Measurements from ENCODE around the gene RPN2.

RPN2 gene

DNA sequence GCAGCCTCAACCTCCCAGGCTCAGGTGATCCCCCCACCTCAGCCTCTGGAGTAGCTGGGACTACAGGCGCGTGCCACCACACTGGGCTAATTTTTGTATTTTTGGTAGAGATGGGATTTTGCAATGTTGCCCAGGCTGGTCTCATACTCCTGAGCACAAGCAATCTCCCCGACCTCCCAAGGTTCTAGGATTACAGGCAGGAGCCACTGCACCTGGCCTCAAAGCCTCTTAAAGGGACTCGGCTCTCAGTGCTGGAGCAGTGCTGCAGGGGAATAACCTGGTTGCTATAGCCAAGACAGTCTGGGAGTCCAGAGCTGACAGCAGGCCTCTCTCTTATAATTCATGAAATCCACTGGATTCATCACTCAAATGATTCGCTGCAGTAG lies 65.4 kb downstream of the RPN2 start:
- DNase-seq, result no peak

DNA sequence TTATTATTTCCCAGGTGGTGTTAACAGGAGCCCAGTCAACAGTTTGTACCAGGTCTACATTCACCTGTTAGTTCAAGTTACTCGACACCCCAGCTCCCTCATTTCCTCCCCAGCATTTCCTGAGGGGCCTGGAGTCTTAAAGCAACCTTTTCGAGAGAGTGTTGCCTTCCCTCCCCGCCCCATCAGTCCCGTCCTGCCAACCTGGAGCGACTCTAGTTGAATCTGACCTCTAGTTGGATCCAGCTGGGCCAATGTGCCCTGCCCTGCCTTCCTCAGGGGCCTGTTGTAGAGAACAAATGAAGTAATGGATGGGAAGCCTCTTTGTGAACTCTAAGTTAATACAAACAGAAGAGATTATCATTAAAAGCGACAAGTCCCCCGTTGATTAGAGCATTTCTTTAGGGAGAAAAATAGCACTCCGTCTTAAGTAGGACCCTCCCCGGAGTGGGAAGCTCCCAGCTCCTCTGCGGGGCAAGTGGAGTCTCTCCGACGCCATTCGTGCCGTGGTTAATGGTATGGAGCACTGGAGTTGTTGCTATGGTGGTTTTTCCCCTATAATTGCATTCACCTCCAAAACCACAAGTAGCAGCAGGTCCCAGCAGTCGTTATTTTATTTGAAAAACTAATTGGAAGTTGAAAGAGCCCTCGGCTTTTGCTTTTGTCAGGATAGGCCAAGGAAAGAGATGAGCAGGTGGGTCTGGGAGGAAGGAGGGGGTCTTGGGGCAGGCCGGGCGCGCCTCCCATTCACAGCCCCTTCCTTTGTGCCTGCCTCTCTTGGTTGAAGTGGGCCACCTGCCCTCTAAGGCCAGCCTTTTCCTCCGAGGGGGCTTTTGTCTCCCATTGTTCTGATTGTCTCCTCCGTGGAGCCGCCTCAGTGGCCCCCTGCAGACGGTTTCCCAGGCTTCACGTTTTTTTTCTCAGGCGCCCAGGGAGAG lies 66.4 kb downstream of the RPN2 start:
- no peak for DNase-seq

DNA sequence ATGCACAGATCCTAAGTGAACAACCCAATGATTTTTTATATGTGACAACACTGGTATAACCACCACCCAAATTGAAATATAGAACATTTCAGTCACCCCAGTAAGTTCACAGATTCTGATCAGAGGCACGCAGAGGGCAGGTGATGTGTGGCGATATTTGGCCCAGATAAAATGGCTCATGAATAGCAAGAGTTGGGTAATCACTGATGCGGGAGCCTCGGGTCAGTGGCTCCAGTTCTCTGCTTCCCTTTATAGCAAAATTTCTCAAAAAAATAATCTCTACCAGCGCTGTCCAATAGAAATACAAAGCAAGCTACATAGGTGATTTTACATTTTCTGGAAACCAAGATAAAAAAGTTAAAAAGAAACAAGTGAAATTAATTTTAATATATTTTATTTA lies 67.6 kb downstream of the RPN2 start:
- no peak for DNase-seq

DNA sequence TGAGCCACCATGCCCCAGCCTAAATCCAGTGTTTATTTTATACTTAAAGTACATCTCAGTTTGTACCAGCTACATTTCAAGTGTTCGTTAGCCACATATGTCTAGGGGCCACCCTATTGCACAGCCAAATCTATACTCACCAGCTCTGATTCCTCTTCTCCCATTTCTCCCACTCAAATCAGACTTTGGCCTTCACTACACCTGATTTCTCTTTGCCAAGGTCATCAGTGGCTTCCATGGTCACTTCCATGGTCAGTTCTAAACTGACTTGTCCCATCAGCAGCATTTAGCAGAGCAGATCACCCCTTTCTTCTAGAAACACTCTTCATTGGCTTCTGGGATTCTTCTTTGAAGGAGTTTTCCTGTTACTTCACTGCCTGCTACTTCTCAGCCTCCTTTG lies 68.4 kb downstream of the RPN2 start:
- DNase-seq, result no peak

DNA sequence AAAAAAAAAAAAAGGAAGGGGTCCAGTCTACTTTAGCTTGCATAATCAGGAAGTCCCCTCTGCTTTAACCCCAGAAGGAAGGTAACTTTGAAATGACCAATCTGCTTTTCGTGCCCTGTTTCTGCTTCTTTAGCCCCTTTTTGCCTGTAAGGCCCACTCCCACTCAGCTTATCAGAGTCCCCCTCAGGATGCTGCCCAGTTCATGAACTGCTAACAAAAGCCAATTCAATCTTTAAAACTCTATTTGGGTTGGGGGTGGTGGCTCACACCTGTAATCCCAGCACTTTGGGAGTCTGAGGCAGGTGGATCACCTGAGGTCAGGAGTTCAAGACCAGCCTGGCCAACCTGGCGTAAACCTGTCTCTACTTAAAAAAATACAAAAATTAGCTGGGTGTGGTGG lies 70.2 kb downstream of the RPN2 start:
- no peak for DNase-seq

DNA sequence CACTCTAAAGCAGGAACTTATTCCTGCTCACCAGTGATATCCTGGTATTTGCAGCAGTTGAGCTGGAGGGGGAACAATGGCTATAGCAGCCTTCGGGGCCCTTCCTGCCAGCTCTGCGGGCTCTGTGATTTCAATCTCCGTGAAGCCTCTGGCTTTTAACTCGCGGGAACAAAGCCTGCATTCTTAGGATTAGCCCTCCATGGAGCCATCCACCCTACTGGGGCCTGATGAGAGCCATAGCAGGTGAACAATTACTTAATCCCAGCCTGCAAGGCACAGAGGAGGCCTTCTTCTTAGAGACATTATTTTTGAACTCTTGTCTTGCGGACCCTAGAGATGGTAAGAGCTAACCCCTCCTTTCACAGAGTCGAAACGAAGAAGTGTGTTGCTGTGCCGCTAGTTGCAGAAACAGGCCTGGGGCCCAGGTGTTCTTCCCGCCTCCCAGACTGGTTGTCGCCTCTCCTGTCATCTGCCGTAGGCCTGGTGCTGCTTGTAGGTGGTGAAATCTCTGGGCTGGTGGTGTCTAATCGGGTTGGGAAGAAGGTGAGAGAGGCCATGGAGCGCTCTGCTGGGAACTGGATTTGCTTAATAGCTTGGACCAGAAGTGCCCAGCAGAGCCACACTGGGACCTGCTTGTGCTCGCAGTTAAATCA lies 72.8 kb downstream of the RPN2 start:
- no peak for DNase-seq

DNA sequence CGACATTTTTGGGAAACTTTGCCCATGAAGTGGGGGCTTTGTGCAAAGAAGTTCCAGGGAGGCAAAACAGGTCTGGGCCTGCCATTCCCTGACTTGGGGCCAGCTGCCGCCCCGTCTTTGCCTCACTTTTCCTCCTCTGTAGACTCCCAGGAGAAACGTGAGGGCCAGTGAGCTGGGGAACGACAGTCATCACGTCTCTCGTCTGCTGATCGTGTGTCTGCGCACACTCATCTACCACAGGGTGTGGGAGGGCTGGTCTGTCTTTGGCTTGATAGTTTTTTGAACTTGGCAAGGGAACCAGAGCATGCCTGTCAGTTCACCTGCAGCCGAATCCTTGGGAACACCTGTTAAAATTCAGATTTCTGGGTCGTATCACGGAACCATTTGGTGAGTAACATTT lies 74.0 kb downstream of the RPN2 start:
- no peak for DNase-seq

DNA sequence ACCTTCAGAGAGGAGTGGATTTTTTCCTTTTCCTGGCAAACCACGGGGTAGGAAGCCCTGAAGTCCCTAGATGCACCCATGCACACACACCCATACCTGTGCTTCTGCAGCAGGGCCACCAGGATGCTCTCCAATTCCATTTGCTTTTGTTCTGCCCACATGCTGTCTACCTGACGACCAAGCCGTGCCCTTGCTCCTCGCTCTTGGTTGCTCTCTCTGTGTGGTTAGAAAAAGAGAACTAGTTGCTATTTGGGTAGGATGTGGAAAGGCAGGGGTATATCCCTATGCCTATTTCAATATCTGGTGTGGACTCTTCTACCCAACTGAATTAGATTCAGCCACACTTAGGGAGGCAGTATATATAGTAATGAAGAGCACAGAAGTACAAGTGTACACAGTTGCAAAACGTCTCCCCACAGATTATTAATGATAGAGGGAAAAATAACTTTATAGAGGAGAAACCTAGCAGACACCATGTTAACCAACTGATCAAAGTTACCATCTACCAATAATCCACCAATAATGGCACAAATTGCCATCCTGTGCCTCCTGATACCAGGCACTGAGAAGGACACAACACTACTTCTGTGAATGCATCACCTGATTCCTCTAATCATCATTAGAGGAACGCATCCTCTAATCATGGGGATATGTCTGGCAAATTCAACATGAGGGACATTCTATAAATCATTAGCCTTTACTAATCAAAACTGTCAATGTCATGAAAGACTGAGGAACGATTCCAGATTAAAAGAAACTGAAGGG lies 75.2 kb downstream of the RPN2 start:
- no peak for DNase-seq

DNA sequence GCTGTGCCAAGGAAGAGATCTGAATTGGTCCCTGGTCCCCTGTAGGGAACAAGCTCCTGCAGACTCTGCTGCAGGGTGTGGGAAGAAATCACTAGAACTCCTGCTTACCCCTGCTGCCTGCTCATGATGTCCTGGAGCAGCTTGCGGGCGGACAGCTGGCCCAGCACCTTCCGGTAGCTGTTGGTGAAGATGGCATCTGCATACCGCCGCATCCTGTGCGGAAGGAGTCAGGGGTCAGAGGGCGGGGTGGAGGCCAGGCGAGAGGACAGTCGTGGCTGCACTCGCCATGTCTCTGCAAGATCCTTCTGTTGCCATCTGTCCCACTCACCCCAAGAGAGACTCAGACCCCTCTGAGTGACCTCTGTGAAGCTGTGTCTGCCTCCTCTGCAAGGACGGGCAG lies 77.2 kb downstream of the RPN2 start:
- no peak for DNase-seq

DNA sequence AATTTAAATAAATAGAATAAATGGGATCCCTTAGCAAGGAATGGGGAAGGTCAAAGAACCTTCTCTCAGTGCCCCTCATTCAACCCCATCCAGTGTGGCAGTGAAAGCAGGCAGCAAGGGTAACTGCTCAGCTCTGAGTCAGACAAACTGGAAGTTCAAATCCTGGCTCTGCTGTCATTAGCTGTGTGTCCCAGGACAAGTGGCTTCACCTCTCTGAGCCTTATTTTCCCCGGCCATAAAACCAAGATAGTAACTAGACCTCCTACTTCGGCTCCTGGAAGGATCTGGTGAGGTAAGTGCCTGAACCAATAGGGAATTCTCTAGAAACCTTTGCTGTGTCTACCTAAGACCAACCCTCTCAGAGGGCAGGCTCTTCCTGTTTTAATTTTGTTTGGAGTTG lies 78.4 kb downstream of the RPN2 start:
- no peak for DNase-seq

DNA sequence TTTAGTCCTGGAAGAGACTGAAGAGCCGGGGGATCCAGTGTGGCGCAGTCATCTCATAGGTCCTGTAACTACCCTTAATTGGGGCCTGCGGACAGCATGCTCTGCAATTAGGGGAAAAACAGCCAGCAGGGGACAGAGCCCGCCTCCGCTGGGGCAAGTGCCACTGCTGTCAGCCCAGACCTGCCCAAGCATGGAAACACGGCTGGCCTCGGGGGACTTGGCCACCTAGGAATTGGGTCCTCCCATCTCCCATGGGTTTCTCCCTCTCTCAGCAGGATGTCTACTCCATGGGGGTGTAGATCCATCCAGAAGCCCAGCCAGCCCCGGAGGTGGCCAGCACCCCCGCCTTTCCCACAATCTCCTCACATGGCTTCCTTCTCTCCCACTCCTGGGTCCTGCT lies 78.9 kb downstream of the RPN2 start:
- no peak for DNase-seq

DNA sequence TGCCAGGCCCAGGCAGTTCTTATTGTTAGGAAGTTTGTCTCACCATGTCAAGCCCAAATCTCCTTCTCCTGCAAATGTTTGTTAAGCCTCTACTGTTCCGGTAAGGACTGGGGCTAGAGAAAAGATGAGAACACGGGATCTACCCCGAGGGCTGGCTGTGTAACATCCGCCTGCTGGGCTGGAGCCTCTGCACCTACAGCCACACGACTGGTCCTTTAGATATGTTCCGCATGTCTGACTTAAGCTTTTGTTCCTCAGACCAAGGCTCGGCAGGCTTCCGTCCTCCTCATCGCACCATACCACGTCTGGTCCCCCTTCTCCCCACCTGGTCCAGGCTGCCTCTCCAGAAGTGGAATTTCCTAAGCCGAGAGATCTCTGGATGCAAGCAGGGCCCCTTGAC lies 79.9 kb downstream of the RPN2 start:
- DNase-seq, result no peak

DNA sequence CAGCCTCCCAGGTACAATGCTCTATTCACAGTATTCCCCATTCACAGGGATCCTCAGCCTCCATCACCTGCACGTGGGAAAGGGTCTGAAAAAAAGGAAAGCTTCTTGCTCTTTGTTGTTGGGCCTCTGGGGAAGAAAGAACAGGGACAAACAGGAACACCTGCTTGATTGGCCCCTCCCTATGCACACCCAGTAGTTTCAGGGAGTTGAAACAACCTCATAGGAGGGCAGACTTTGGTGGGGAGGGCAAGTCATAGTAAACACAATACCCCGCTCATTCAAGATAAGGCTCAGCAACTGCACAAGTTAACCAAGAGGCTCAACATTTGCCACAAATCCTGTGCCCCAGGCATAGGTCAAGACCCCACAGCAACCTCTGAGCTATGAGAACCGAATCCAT lies 80.7 kb downstream of the RPN2 start:
- DNase-seq, result no peak

DNA sequence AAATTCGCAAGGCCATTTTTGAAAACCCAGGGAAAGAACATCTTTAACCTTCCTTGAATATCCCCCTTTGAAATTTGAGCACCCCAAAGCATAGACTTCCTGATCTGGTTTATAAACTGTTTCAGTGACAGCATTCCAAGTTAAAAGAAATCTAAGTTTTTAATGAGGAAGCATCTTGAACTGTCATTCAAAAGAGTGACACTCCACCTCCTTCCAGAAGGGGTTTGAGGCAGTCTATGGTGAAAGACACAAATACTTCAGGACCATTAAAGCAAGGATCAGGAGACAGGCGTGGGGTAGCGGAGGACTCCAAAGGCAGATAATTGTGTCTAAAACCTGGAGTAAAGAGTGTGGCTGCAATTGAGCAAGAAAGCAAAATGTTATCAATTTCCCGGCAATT lies 81.8 kb downstream of the RPN2 start:
- DNase-seq, result no peak

DNA sequence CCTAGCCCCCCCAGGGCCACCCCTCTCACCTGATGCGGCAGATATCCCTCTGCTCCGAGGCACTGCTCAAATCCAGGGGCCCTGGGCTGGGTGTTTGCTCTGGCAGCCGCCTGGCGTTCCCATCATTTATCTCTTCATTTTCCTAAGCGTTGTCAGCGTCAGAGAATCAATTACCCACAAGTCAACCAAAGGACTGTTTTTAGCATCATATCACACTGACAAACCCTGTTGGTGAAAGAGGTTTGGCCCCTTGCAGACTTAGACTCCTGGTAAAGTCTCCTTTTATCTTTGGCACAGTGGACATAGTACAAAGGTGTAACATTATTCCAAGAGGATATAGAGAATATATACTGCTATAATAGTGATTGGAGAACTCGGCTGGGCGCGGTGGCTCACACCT lies 82.6 kb downstream of the RPN2 start, which contains the start of gene GHRH:
TSS of gene GHRH (minus strand) at position 101 of the 400 bp plus-strand sequence. CDS start 4,925 bp downstream, outside the sequence.
- no peak for DNase-seq

DNA sequence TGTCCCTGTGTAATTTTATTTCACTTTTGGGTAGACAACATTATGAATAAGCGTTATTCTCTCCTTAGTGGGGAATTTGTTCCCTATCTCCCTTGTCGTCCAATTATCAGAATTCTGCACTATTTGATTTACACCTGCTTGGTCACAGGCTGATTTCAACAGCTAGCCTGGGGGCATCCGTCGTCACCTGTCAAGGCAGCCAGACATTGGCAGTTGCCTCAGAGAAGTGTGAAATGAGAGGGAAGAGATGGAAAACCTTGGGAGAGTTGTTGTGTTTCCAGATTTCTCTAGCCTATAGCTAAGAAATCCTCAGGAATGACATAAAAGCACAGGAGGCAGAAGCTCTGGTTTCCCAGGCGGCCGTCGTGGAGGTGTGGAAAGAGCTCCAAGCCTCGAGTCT lies 83.4 kb downstream of the RPN2 start:
- DNase-seq, result no peak

DNA sequence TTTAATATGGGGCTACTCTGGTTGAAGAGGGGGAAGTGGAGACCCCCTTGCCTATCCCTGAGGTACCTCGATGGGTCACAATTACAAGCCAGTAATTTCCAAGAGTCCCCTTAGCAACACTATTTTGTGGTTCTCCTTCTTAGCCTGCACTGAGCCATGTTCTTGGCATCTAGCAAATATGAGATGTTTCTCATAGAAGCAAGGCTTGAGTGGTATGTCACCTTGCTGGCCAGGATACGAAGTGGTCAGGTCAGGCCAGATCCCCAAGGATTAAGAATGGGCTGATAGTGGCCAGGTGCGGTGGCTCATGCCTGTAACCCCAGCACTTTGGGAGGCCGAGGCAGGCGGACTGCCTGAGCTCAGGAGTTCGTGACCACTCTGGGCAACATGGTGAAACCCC lies 84.6 kb downstream of the RPN2 start:
- no peak for DNase-seq

DNA sequence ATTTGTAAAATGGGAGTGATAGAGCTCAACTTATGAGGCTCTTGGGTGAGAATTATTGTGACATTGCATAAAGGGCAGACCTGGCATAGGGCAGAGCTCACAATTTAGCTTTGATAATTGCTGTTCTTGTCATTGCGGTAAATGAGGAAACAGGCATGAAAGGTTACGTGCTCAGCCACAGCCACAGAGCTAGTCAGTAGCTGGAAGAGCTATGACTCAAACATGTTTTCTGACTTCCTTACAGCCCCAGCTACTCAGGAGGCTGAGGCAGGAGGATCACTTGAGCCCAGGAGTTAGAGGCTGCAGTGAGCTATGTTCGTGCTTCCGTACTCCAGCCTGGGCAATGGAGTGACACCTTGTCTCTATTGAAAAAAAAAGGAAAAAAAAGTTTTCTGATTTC lies 86.0 kb downstream of the RPN2 start:
- DNase-seq, result no peak

DNA sequence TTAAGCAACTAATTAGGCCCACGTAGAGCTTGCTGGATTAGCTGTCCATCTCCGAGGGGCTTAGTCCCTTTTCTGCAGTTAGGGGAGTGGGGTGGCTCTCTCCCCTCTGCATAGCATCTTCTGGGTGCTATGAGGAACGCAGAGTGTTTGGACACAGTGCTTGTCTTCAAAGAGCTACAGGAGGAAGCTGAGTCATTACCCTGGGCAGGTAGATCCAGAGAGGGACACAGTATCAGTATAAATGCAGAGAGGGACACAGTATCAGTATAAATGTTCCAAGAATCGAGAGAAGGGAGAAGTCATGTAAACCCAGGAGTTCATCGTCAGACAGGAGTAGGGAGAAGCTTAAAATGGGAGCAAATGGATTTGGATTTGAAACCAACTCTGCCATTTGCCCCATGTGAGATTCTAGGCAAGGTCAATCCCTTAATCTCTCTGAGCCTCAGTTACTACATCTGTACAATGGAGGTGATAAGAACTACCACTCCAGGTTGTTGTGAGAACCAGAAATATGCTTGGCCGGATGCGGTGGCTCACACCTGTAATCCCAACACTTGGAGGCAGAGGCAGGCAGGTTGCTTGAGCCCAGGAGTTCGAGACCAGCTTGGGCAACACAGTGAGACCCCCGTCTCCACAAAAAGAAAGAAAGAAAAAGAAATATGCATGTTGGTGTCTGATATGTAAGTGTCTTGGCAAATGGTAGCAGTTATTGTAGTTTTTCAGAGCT lies 88.0 kb downstream of the RPN2 start:
- no peak for DNase-seq

DNA sequence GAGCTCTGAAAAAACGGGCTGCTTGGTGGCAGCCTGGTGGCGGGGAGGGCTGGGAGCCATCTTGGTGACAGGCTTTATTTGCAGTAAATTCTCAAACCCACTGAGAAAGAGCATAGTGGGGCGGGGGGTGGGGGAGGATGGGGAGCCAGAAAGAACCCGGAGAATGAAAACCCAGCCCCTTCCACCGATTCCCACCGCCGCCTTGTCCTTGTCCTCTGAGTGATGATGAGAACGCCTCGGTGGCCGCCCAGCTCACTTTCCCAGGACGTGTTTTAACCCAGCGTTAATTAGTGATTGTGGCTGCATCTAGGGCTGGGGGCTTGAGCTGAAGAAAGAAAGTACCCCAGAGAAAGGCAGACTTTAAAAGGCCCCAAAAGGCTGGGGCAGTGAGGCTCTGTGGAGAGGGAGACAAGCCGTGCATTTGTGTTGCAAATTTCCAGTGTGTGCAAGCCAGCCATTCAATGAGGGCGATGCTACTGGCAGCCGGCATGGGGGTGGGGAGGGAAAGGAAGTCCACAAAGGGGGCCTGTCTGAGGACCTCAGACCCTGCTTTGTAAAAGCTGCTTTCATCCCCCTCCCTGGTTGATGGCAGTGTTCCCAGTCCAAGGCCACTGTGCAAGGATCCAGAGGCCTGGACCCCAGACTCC lies 88.7 kb downstream of the RPN2 start:
- no peak for DNase-seq

DNA sequence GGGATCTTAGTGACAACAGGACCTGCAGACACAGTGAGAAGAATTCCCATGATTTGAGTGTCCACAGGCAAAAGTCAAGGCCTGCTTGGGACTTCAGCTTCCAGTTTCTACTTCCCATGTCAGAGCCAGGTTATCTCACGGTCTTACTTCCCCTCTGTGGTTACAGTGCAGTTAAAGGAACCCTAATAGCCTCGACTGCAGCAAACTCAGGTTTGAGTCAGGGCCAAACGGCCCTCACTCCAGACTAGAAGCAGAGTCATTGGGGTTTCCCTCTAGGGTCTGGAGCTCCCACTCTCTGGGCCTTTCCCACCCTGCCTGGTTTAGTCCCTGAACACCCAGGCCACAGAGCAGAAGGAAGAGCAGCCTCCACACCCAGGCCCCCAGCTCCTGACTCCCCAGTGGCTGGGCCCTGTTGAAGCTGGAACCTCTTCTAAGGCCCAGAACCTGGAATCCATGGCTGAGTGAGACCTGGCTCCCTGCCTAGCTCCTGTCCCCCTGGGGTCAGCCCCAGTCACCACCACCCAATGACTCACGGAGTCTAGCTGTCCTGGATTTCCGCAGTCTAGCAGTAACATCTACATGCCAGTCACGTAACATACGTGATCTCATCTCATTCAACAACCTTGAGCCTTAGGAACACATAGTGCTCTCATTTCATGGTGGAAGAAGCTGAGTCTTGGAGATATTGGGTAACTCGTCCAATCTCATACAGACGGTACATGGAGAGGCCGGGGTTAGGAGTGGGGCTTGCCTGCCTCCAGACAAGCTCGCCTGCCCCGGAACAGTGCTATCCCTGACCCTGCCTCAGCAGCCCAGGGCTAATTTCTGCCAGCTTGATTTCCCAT lies 91.7 kb downstream of the RPN2 start:
- no peak for DNase-seq

DNA sequence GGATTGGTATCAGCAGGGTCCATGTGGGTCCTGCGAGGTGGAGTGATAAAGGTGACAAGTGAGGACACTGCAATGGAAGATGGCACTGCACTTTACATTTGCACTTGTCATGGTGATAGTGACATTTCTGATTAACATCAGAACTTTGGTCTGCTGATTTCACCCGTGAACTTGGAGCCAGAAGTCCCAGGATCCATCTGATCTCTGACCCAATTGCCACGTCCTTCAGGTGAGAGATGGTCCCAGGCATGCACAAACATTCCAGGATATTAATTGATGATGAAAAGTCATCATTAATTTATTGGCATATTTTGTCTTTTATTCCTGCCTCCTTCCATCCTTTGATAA lies 92.3 kb downstream of the RPN2 start:
- DNase-seq, result no peak

Data from NK-92 treated with Interleukin-12 subunit alpha and Interleukin-12 subunit beta, amount 100 ng/mL, for 24 hours (cell line).